Stimulated activated CD4-positive, alpha-beta T cell treated with anti-CD3 and anti-CD28 coated beads, Interleukin-4, amount 100 ng/mL, for 1 hour (primary cell): ENCODE measurements around the gene PLCD4.

ENCODE experiments used
- DNase-seq: peaks from one replicate; pipeline ENCODE4 v3.0.0-alpha.2; 2020

The PLCD4 gene

GRCh38 chr2:218622606-218623365 lies 15.1 kb downstream of the PLCD4 start:
- DNase-seq: no peak

GRCh38 chr2:218623366-218623705 lies 15.6 kb downstream of the PLCD4 start:
- no peak for DNase-seq

DNA sequence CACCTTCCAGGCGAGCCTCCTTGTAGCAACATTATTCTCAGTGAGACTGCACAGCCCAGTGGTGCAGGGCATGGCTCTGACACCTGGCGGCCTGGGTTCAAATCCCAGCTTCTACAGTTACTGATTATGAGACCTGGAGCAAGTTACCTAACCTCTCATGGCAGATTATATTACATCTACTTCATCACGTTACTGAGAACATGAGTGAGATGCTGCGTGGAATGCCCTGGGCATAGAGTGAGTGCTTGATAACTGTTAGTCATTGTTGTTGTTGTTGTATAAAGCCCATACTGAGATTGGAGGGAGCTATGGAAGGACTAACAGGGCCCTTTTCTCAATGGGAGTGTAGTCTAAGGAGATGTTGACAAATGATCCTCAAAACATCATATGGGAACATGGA lies 18.7 kb downstream of the PLCD4 start:
- no peak for DNase-seq

DNA sequence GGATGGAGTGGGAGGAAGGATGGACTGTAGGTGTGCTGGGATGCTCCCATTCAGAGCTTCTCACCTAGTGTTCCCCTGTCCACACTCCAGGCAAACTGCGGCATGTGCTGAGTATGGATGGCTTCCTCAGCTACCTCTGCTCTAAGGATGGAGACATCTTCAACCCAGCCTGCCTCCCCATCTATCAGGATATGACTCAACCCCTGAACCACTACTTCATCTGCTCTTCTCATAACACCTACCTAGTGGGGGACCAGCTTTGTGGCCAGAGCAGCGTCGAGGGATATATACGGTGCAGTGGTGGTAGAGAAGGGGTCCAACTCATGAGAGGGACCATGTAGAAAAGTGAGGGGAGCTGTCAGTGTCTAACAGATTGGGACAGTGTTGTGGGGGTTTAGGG lies 20.2 kb downstream of the PLCD4 start:
- no peak for DNase-seq

- no peak for DNase-seq
These were observed 24.1 kb downstream of the PLCD4 start for GRCh38 chr2:218631837-218632236.

DNA sequence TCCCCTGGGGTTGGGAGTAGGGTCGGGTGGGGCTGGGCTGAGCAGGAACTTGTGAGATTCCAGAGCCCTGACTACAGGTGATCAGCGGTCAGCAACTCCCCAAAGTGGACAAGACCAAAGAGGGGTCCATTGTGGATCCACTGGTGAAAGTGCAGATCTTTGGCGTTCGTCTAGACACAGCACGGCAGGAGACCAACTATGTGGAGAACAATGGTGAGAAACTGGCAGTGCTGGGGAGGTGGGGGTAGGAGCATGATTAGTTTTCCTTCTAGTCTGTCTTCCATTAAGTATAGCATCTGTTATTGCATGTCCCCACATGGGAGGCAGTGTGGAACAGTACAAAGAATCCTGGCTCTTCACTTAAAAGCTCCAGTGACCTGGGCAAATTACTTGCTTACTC lies 28.0 kb downstream of the PLCD4 start:
- no peak for DNase-seq

DNA sequence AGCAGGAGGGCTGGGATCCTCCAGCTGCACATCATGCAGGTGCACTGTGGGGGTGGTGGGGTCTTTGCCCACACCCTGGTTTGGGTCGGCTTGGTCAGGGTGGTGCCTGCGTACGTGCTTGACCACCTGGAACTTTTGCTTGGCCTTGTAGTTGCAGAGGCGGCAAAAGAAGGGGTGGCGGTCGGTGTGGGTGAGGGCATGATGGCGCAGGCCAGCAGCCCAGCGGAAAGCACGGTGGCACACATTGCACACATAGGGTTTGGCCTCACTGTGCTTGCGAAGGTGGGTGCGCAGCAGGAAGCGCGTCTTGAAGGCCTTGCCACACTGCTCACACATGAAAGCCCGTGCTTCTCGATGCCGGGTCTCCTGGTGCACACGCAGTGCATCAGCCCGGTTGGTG lies 30.7 kb downstream of the PLCD4 start:
- no peak for DNase-seq

DNA sequence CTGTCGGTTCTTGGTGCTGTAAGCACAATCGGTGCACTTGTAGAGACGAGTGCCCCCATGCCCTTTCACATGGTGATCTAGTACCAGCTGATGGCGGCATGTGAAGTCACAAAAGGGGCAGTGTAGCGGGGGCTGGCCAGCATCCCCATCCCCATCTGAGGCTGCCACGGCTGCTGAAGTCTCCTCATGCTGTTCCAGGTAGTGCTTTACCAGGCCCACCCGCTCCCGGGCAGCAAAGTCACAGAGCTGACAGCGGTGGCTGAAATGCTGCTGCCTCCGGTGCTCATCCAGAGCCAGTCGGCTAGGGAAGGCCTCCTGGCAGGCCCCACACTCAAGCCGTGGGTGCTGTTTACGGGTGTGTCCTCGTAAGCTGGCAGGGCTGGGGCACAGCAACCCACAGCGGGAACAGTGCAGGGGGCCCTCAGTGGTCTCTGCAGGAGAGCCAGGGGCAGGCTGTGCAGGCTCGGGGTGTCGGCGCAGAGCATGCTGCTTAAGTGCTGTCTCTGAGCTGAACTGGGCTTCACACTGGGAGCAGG lies 34.5 kb downstream of the PLCD4 start:
- no peak for DNase-seq

DNA sequence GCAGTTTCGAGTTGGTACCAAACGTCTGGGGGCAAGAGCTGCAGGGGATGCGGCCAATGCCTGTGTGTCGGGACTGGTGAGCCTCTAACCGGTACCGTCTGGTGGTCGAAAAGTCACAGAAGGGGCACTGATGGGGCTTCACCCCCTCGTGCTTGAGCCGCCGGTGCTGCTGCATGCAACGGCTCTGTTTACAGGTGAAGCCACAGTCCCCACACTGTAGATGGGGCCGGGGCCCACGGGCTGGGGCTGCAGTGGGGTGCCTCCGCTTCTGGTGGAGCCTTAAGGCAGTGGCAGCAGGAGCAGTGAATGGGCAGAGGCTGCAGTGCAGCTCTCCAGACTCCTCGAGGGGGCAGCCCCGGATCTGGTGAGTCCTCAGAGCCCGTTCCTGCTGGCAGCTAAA lies 35.1 kb downstream of the PLCD4 start:
- no peak for DNase-seq

- DNase-seq: no peak
These were observed 36.1 kb downstream of the PLCD4 start for GRCh38 chr2:218643751-218644310.

GRCh38 chr2:218644721-218645120 lies 37.0 kb downstream of the PLCD4 start:
- DNase-seq: no peak

DNA sequence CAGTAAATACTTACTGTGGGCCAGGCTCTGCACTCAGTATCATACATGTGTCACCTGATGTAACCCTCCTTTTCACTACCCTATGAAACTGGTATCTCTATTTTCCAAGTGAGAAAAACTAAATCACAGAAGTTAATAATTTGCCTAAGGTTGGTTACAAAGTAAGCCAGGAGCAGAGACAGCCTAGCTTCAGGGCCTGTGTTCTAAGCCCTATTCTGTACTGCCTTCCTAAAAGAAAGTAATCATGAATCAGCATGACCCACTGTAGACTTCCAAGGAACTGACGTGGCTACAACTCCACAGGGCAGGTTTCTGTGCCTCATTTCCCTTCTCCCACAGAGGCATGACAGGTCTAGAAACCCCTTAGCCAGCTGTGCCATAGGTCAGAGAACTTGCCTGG lies 37.4 kb downstream of the PLCD4 start:
- DNase-seq: no peak

- DNase-seq: peak; percentile 46
These were observed 40.5 kb downstream of the PLCD4 start for GRCh38 chr2:218648088-218648786.

GRCh38 chr2:218648787-218649100 lies 41.0 kb downstream of the PLCD4 start:
- no peak for DNase-seq

DNA sequence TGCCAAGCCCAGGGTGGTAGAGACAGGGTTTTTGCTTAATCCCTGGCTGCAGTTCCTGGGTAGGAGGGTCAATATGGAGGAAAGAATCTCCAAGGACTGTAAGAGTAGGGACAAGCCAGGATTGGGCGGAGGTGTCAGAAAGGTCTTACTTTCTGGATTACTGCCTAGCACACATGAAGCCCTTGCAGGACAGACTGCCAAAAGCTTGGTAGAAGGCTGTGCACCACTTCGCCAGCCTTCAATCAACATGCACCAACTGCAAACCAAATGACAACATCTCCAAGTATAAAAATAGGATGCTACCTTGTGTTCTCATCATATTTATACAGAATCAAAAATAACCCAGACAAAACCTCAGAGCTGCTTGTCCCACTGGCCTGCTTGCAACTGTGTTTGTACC lies 48.1 kb downstream of the PLCD4 start:
- no peak for DNase-seq

GRCh38 chr2:218658671-218659257 lies 51.1 kb downstream of the PLCD4 start:
- DNase-seq: peak; percentile 47

- peak; percentile 97 for DNase-seq
These were observed 51.7 kb downstream of the PLCD4 start, which contains the start of the genes BCS1L and ZNF142 for GRCh38 chr2:218659258-218659987. TSS of gene BCS1L (plus strand) at chr2:218659683. CDS start at chr2:218660988, 1,305 bp downstream. TSS of gene ZNF142 (minus strand) at chr2:218659623. CDS start at chr2:218656429, 3,194 bp downstream.

GRCh38 chr2:218659988-218660358 lies 52.3 kb downstream of the PLCD4 start:
- no peak for DNase-seq

GRCh38 chr2:218662377-218662776 lies 54.7 kb downstream of the PLCD4 start:
- no peak for DNase-seq

GRCh38 chr2:218662827-218663226 lies 55.1 kb downstream of the PLCD4 start:
- no peak for DNase-seq

DNA sequence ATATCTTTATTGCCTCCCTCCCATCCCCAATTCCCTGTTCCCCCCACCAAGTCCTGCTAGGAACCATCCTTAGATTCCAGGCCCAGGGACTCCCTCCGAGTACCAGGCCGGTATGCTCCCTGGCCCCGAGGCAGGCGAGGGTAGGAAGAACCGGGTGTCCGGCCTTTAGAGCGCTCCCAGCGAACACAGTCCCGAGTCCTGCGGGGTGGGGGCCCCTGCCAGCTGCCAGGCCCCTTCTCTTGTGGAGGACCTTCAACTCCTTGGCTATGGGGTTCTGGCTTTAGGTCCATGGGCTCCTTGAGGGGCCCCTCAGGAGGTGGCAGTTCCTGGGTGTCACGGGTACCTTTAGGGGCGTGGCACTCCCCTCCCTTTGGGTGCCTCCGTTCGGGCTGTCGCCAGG lies 56.2 kb downstream of the PLCD4 start:
- no peak for DNase-seq

GRCh38 chr2:218664653-218665052 lies 57.0 kb downstream of the PLCD4 start:
- no peak for DNase-seq

- DNase-seq: no peak
These were observed 63.5 kb downstream of the PLCD4 start for GRCh38 chr2:218671097-218671653.
